ENCODE results near the gene UTY.

UTY gene

GRCh38 chrY:13381110-13381683 is 98.6 kb downstream of the UTY start:
- TF ChIP-seq TAF1 (IDR thresholded peaks at IDR 0.05; ENCODE audit: borderline replicate concordance, low read depth, low read length) (no peak), POLR2AphosphoS5 (IDR thresholded peaks at IDR 0.05; ENCODE audit: low read depth, low read length) (no peak), POLR2A (IDR thresholded peaks at IDR 0.05; ENCODE audit: low read depth, low read length) (no peak)
- FAIRE-seq (no peak), DNase-seq (ENCODE audit: insufficient read length) (no peak)

GRCh38 chrY:13370868-13371800 is 108.7 kb downstream of the UTY start:
- TF ChIP-seq TAF1 (IDR thresholded peaks at IDR 0.05; ENCODE audit: borderline replicate concordance, low read depth, low read length) (no peak), POLR2A (IDR thresholded peaks at IDR 0.05; ENCODE audit: low read depth, low read length) (no peak), POLR2AphosphoS5 (IDR thresholded peaks at IDR 0.05; ENCODE audit: low read depth, low read length) (no peak)
- DNase-seq (ENCODE audit: insufficient read length) (no peak), FAIRE-seq (no peak)

GRCh38 chrY:13370245-13370644 is 109.6 kb downstream of the UTY start:
- FAIRE-seq (no peak), DNase-seq (ENCODE audit: insufficient read length) (no peak)
- TF ChIP-seq TAF1 (IDR thresholded peaks at IDR 0.05; ENCODE audit: borderline replicate concordance, low read depth, low read length) (no peak), POLR2AphosphoS5 (IDR thresholded peaks at IDR 0.05; ENCODE audit: low read depth, low read length) (no peak), POLR2A (IDR thresholded peaks at IDR 0.05; ENCODE audit: low read depth, low read length) (no peak)

- no peak for TF ChIP-seq TAF1 (IDR thresholded peaks at IDR 0.05; ENCODE audit: borderline replicate concordance, low read depth, low read length)
- TF ChIP-seq POLR2A (IDR thresholded peaks at IDR 0.05; ENCODE audit: low read depth, low read length) = no peak
- no peak for TF ChIP-seq POLR2AphosphoS5 (IDR thresholded peaks at IDR 0.05; ENCODE audit: low read depth, low read length)
- FAIRE-seq (no peak), DNase-seq (ENCODE audit: insufficient read length) (no peak)
Observed at GRCh38 chrY:13368513-13368845, 111.4 kb downstream of the UTY start.

- FAIRE-seq (no peak), DNase-seq (ENCODE audit: insufficient read length) (no peak)
- TF ChIP-seq TAF1 (IDR thresholded peaks at IDR 0.05; ENCODE audit: borderline replicate concordance, low read depth, low read length) (no peak), POLR2A (IDR thresholded peaks at IDR 0.05; ENCODE audit: low read depth, low read length) (no peak), POLR2AphosphoS5 (IDR thresholded peaks at IDR 0.05; ENCODE audit: low read depth, low read length) (no peak)
Observed at GRCh38 chrY:13363641-13364040, 116.2 kb downstream of the UTY start.

GRCh38 chrY:13362662-13363061 is 117.2 kb downstream of the UTY start:
- DNase-seq (ENCODE audit: insufficient read length) (no peak), FAIRE-seq (no peak)
- TF ChIP-seq TAF1 (IDR thresholded peaks at IDR 0.05; ENCODE audit: borderline replicate concordance, low read depth, low read length) = no peak
- no peak for TF ChIP-seq POLR2A (IDR thresholded peaks at IDR 0.05; ENCODE audit: low read depth, low read length)
- TF ChIP-seq POLR2AphosphoS5 (IDR thresholded peaks at IDR 0.05; ENCODE audit: low read depth, low read length) = no peak

GRCh38 chrY:13361656-13362636 is 117.9 kb downstream of the UTY start:
- DNase-seq (ENCODE audit: insufficient read length) (no peak), FAIRE-seq (no peak)
- TF ChIP-seq TAF1 (IDR thresholded peaks at IDR 0.05; ENCODE audit: borderline replicate concordance, low read depth, low read length) (no peak), POLR2A (IDR thresholded peaks at IDR 0.05; ENCODE audit: low read depth, low read length) (no peak), POLR2AphosphoS5 (IDR thresholded peaks at IDR 0.05; ENCODE audit: low read depth, low read length) (no peak)

GRCh38 chrY:13351443-13351842 is 128.4 kb downstream of the UTY start:
- no peak for DNase-seq (ENCODE audit: insufficient read length)
- no peak for FAIRE-seq
- TF ChIP-seq POLR2A (IDR thresholded peaks at IDR 0.05; ENCODE audit: low read depth, low read length) (no peak), POLR2AphosphoS5 (IDR thresholded peaks at IDR 0.05; ENCODE audit: low read depth, low read length) (no peak), TAF1 (IDR thresholded peaks at IDR 0.05; ENCODE audit: borderline replicate concordance, low read depth, low read length) (no peak)

- no peak for TF ChIP-seq POLR2AphosphoS5 (IDR thresholded peaks at IDR 0.05; ENCODE audit: low read depth, low read length)
- no peak for TF ChIP-seq POLR2A (IDR thresholded peaks at IDR 0.05; ENCODE audit: low read depth, low read length)
- no peak for TF ChIP-seq TAF1 (IDR thresholded peaks at IDR 0.05; ENCODE audit: borderline replicate concordance, low read depth, low read length)
- no peak for FAIRE-seq
- DNase-seq (ENCODE audit: insufficient read length) = no peak
Observed at GRCh38 chrY:13347106-13347505, 132.7 kb downstream of the UTY start.

- no peak for TF ChIP-seq POLR2A (IDR thresholded peaks at IDR 0.05; ENCODE audit: low read depth, low read length)
- TF ChIP-seq POLR2AphosphoS5 (IDR thresholded peaks at IDR 0.05; ENCODE audit: low read depth, low read length) = no peak
- no peak for TF ChIP-seq TAF1 (IDR thresholded peaks at IDR 0.05; ENCODE audit: borderline replicate concordance, low read depth, low read length)
- FAIRE-seq = no peak
- no peak for DNase-seq (ENCODE audit: insufficient read length)
Observed at GRCh38 chrY:13345549-13345948, 134.3 kb downstream of the UTY start.

All from GM12892 (cell line).